HG02870 (cell line): ENCODE data around the gene ELK4.

Experiments used
- ATAC-seq: cut with Tn5 transposase; IDR thresholded peaks from one replicate; pipeline ENCODE4 v1.9.1; 2021; ENCODE audit warnings: mild to moderate bottlenecking, moderate library complexity; ENCODE audit not compliant: unreplicated experiment

The ELK4 gene

GRCh38 chr1:205631768-205632668, at the start of gene ELK4:
Gene ELK4, minus strand, starts transcription at chr1:205632011. Its CDS starts 8,129 bp downstream, at chr1:205623882.
- peak; percentile 87 for ATAC-seq

- no peak for ATAC-seq
Measured at GRCh38 chr1:205681364-205681763, 49.6 kb upstream of the ELK4 start.

- ATAC-seq, result no peak
Measured at GRCh38 chr1:205680073-205680851, 48.5 kb upstream of the ELK4 start, which contains the start of gene SLC45A3. Gene SLC45A3, minus strand, starts transcription at chr1:205680509. Its CDS starts 15,853 bp downstream, at chr1:205664656.

- ATAC-seq, result no peak
Measured at GRCh38 chr1:205678286-205679111, 46.7 kb upstream of the ELK4 start.

- ATAC-seq, result no peak
Measured at GRCh38 chr1:205677167-205677566, 45.4 kb upstream of the ELK4 start.

- ATAC-seq, result no peak
Measured at GRCh38 chr1:205676597-205676996, 44.8 kb upstream of the ELK4 start.

GRCh38 chr1:205676002-205676401, 44.2 kb upstream of the ELK4 start:
- ATAC-seq, result no peak

GRCh38 chr1:205675247-205675646, 43.4 kb upstream of the ELK4 start:
- ATAC-seq, result no peak

- ATAC-seq, result no peak
Measured at GRCh38 chr1:205672970-205673369, 41.2 kb upstream of the ELK4 start.

GRCh38 chr1:205672395-205672889, 40.6 kb upstream of the ELK4 start:
- ATAC-seq, result no peak

- ATAC-seq, result no peak
Measured at GRCh38 chr1:205670611-205671430, 39.0 kb upstream of the ELK4 start.

GRCh38 chr1:205670150-205670446, 38.3 kb upstream of the ELK4 start:
- no peak for ATAC-seq

- peak; percentile 25 for ATAC-seq
Measured at GRCh38 chr1:205669341-205670149, 37.7 kb upstream of the ELK4 start.

- peak; percentile 45 for ATAC-seq
Measured at GRCh38 chr1:205668951-205669340, 37.1 kb upstream of the ELK4 start.

GRCh38 chr1:205667909-205668643, 36.3 kb upstream of the ELK4 start:
- ATAC-seq, result no peak

GRCh38 chr1:205666372-205667166, 34.8 kb upstream of the ELK4 start:
- no peak for ATAC-seq

GRCh38 chr1:205665201-205666045, 33.6 kb upstream of the ELK4 start:
- ATAC-seq, result no peak
